ENCODE measurements around the gene CYP11A1.

GRCh38 chr15:74369084-74369745, 1.8 kb upstream of the CYP11A1 start:
- TF ChIP-seq POLR2A (IDR thresholded peaks at IDR 0.05; ENCODE audit: low read depth, low read length), result no peak
- TF ChIP-seq POLR2AphosphoS5 (IDR thresholded peaks at IDR 0.05; ENCODE audit: low read depth, low read length), result no peak
- no peak for TF ChIP-seq TAF1 (IDR thresholded peaks at IDR 0.05; ENCODE audit: borderline replicate concordance, low read depth, low read length)

Data from GM12892 (cell line).